ENCODE measurements around the gene STPG2. TPM values are rescaled to one million over a fixed set of nuclear protein-coding genes. Genes with fewer than 3 reads are reported as not detected.

STPG2 gene
- total and polyA plus RNA-seq, 5 experiments from 2014 or later: 0.09 to 0.47 (median 0.10) TPM; not detected in 2

- H3K9me3 Mint-ChIP-seq: peaks cover 0 to 2% (median 0%) of the 10 kb centered on the region in 9 donors
- no peak overlapping the region for H3K4me3 Mint-ChIP-seq
- no peaks in the 10 kb centered on the region for H3K27me3 Mint-ChIP-seq
- no peaks in the 10 kb centered on the region for H3K36me3 Mint-ChIP-seq
- H3K27ac Mint-ChIP-seq: no peak overlapping the region
- POLR2A ChIA-PET: no interaction called here
- DNase-seq (no peak), ATAC-seq (no peak)
- H3K4me1 Mint-ChIP-seq: no peaks in the 10 kb centered on the region
Observed at GRCh38 chr4:98081936-98082335, 61.3 kb downstream of the STPG2 start.

- Mint-ChIP-seq H3K9me3 (peaks cover 0 to 16% (median 3%) of the 10 kb centered on the region in 9 donors), H3K4me3 (no peak overlapping the region), H3K27me3 (peaks cover 0 to 10% (median 0%) of the 10 kb centered on the region in 5 donors), H3K4me1 (no peaks in the 10 kb centered on the region), H3K27ac (no peak overlapping the region), H3K36me3 (no peaks in the 10 kb centered on the region)
- ATAC-seq (no peak), DNase-seq (no peak)
- POLR2A ChIA-PET: no interaction called here
Observed at GRCh38 chr4:98068495-98068894, 74.8 kb downstream of the STPG2 start.

- no peak for ATAC-seq
- POLR2A ChIA-PET: no interaction called here
- Mint-ChIP-seq H3K27ac (no peak overlapping the region), H3K36me3 (peaks cover 0 to 47% (median 31%) of the 10 kb centered on the region in 3 donors), H3K4me3 (no peak overlapping the region), H3K4me1 (no peaks in the 10 kb centered on the region), H3K27me3 (peaks cover 4 to 16% (median 8%) of the 10 kb centered on the region in 5 donors), H3K9me3 (peaks cover 0 to 46% (median 28%) of the 10 kb centered on the region in 9 donors)
- DNase-seq: no peak
Observed at GRCh38 chr4:98055800-98056501, 87.3 kb downstream of the STPG2 start.

- Mint-ChIP-seq H3K27ac (no peak overlapping the region), H3K27me3 (peaks cover 0 to 16% (median 2%) of the 10 kb centered on the region in 5 donors), H3K4me1 (no peaks in the 10 kb centered on the region), H3K9me3 (peaks cover 3 to 12% (median 4%) of the 10 kb centered on the region in 9 donors), H3K36me3 (peaks cover 0 to 11% (median 0%) of the 10 kb centered on the region in 3 donors), H3K4me3 (no peak overlapping the region)
- ATAC-seq (no peak), DNase-seq (no peak)
- POLR2A ChIA-PET: no interaction called here
Observed at GRCh38 chr4:98046665-98047064, 96.6 kb downstream of the STPG2 start.

GRCh38 chr4:98030059-98030458, 113.2 kb downstream of the STPG2 start:
- peaks cover 2 to 46% (median 36%) of the 10 kb centered on the region in 9 donors for H3K9me3 Mint-ChIP-seq
- no peak for DNase-seq
- POLR2A ChIA-PET: no interaction called here
- no peak for ATAC-seq
- no peak overlapping the region for H3K27ac Mint-ChIP-seq
- H3K4me1 Mint-ChIP-seq: no peaks in the 10 kb centered on the region
- H3K4me3 Mint-ChIP-seq: no peak overlapping the region
- peaks cover 0 to 42% (median 0%) of the 10 kb centered on the region in 3 donors for H3K36me3 Mint-ChIP-seq
- H3K27me3 Mint-ChIP-seq: peaks cover 0 to 12% (median 0%) of the 10 kb centered on the region in 5 donors

GRCh38 chr4:98027827-98028226, 115.4 kb downstream of the STPG2 start:
- ATAC-seq (no peak), DNase-seq (no peak)
- Mint-ChIP-seq H3K4me3 (no peak overlapping the region), H3K27me3 (peaks cover 0 to 7% (median 0%) of the 10 kb centered on the region in 5 donors), H3K9me3 (peaks cover 9 to 47% (median 22%) of the 10 kb centered on the region in 9 donors), H3K36me3 (peaks cover 0 to 52% (median 2%) of the 10 kb centered on the region in 3 donors), H3K4me1 (no peaks in the 10 kb centered on the region), H3K27ac (no peak overlapping the region)
- POLR2A ChIA-PET: no interaction called here

- ATAC-seq (no peak), DNase-seq (no peak)
- Mint-ChIP-seq H3K4me3 (no peak overlapping the region), H3K27ac (no peak overlapping the region), H3K4me1 (no peaks in the 10 kb centered on the region), H3K9me3 (peaks cover 9 to 45% (median 18%) of the 10 kb centered on the region in 9 donors), H3K36me3 (peaks cover 0 to 41% (median 2%) of the 10 kb centered on the region in 3 donors), H3K27me3 (peaks cover 0 to 5% (median 0%) of the 10 kb centered on the region in 5 donors)
- POLR2A ChIA-PET: no interaction called here
Observed at GRCh38 chr4:98026362-98026761, 116.9 kb downstream of the STPG2 start.

GRCh38 chr4:98006814-98007412, 136.4 kb downstream of the STPG2 start:
- no peak for DNase-seq
- Mint-ChIP-seq H3K36me3 (peaks cover 0 to 23% (median 0%) of the 10 kb centered on the region in 3 donors), H3K27me3 (peaks cover 0 to 2% (median 0%) of the 10 kb centered on the region in 5 donors), H3K9me3 (peaks cover 7 to 62% (median 37%) of the 10 kb centered on the region in 9 donors), H3K27ac (no peak overlapping the region), H3K4me1 (no peaks in the 10 kb centered on the region), H3K4me3 (no peak overlapping the region)
- ATAC-seq: no peak
- POLR2A ChIA-PET: no interaction called here

GRCh38 chr4:98006060-98006459, 137.2 kb downstream of the STPG2 start:
- Mint-ChIP-seq H3K4me3 (no peak overlapping the region), H3K9me3 (peaks cover 7 to 53% (median 31%) of the 10 kb centered on the region in 9 donors), H3K36me3 (peaks cover 0 to 21% (median 0%) of the 10 kb centered on the region in 3 donors), H3K4me1 (no peaks in the 10 kb centered on the region), H3K27ac (no peak overlapping the region), H3K27me3 (peaks cover 0 to 2% (median 0%) of the 10 kb centered on the region in 5 donors)
- ATAC-seq: no peak
- no peak for DNase-seq
- POLR2A ChIA-PET: no interaction called here

- POLR2A ChIA-PET: no interaction called here
- peaks cover 0 to 10% (median 2%) of the 10 kb centered on the region in 5 donors for H3K27me3 Mint-ChIP-seq
Observed at GRCh38 chr4:98000940-98001339, 142.3 kb downstream of the STPG2 start.

GRCh38 chr4:97998203-97998602, 145.1 kb downstream of the STPG2 start:
- ATAC-seq: no peak
- no peak for DNase-seq
- Mint-ChIP-seq H3K4me3 (no peak overlapping the region), H3K27ac (no peak overlapping the region), H3K4me1 (no peaks in the 10 kb centered on the region), H3K27me3 (peaks cover 0 to 10% (median 2%) of the 10 kb centered on the region in 5 donors), H3K36me3 (peaks cover 0 to 28% (median 3%) of the 10 kb centered on the region in 3 donors), H3K9me3 (peaks cover 2 to 44% (median 15%) of the 10 kb centered on the region in 9 donors)
- POLR2A ChIA-PET: no interaction called here

More at GRCh38 chr4:98000940-98001339, 142.3 kb downstream of the STPG2 start:
- Mint-ChIP-seq H3K9me3 (peaks cover 0 to 24% (median 11%) of the 10 kb centered on the region in 9 donors), H3K27ac (no peak overlapping the region), H3K36me3 (peaks cover 0 to 12% (median 0%) of the 10 kb centered on the region in 3 donors), H3K4me1 (no peaks in the 10 kb centered on the region), H3K4me3 (no peak overlapping the region)
- ATAC-seq (no peak), DNase-seq (no peak)

- Mint-ChIP-seq H3K36me3 (peaks cover 0 to 33% (median 5%) of the 10 kb centered on the region in 3 donors), H3K4me1 (no peaks in the 10 kb centered on the region), H3K4me3 (no peak overlapping the region), H3K27ac (no peak overlapping the region), H3K27me3 (peaks cover 0 to 10% (median 2%) of the 10 kb centered on the region in 5 donors), H3K9me3 (peaks cover 6 to 60% (median 25%) of the 10 kb centered on the region in 9 donors)
- POLR2A ChIA-PET: no interaction called here
- DNase-seq: no peak
- ATAC-seq: no peak
Observed at GRCh38 chr4:97994765-97995465, 148.4 kb downstream of the STPG2 start.

GRCh38 chr4:97990409-97990808, 152.9 kb downstream of the STPG2 start:
- peaks cover 0 to 19% (median 5%) of the 10 kb centered on the region in 3 donors for H3K36me3 Mint-ChIP-seq
- peaks cover 0 to 4% (median 0%) of the 10 kb centered on the region in 5 donors for H3K27me3 Mint-ChIP-seq
- peaks cover 0 to 35% (median 15%) of the 10 kb centered on the region in 9 donors for H3K9me3 Mint-ChIP-seq
- ATAC-seq (no peak), DNase-seq (no peak)
- no peak overlapping the region for H3K4me3 Mint-ChIP-seq
- H3K4me1 Mint-ChIP-seq: no peaks in the 10 kb centered on the region
- H3K27ac Mint-ChIP-seq: no peak overlapping the region
- POLR2A ChIA-PET: no interaction called here

All from naive thymus-derived CD8-positive, alpha-beta T cell (primary cell).